GM19397 (cell line): ENCODE data around the gene FOSB.
"Not testable (repeated sequence)": the region's sequence is repeated elsewhere in the genome, so short reads cannot be mapped to it uniquely, and the experiment has no call there.

Source experiments
- ATAC-seq: cut with Tn5 transposase; IDR thresholded peaks from one replicate; pipeline ENCODE4 v1.9.1; 2021; ENCODE audit warnings: mild to moderate bottlenecking, moderate library complexity; ENCODE audit not compliant: unreplicated experiment

Gene FOSB

GRCh38 chr19:45467456-45468158, at the start of gene FOSB:
Gene FOSB (plus strand): TSS chr19:45467996. CDS start chr19:45468587, 591 bp downstream.
- peak; percentile 50 for ATAC-seq

GRCh38 chr19:45418802-45419201, 49.0 kb upstream of the FOSB start:
- no peak for ATAC-seq

DNA sequence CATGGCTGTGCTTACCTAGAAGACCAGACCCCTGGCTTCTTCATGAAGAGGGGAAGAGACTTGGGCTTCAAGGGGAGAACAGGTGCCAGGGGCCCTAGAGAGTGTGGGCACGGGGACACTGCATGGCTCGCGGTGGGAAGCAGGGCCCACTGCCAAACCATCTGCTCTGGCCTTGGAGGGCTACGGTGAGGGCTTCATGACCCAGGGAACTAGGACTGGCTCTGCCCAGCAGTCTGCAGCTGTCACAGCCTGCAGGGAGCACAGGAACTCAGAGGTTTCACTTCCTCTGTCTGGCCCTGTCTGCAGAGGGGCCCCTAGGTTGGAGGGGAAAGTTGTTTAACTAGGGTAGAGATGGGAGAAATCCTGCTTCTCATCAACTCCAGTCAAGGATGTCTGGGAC, 48.4 kb upstream of the FOSB start:
- peak; percentile 60 for ATAC-seq

DNA sequence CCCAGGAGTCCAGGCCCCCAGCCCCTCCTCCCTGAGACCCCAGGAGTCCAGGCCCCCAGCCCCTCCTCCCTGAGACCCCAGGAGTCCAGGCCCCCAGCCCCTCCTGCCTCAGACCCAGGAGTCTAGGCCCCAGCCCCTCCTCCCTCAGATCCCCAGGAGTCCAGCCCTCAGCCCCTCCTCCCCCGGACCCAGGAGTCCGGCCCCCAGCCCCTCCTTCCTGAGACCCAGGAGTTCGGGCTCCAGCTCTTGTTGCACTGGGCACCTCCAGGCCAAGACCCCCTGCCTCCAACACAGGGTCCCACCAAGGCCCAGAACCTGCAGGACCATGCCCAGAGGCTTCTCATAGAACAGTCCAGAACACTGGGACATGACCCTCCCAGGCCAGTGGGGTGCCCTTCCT, 47.9 kb upstream of the FOSB start:
- ATAC-seq = no peak

GRCh38 chr19:45420356-45420755, 47.4 kb upstream of the FOSB start:
- no peak for ATAC-seq

DNA sequence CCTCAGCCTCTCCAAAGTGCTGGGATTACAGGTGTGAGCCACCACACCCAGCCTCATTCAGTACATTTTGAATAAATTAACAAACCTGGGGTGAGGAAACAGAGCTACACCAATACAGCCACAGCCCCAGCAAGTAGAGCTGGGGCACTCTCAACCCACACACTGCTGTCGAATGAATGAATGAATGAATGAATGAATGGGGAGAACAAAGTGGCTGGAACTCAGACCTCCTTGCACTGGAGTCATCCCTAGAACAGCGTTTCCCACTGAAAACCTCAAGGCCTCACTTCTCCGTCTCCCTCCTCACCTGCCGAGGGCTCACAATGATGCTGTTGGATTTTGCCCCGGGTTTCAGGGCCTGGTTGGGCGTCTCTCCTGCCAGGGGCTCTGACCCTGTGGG, 46.9 kb upstream of the FOSB start:
- ATAC-seq = no peak

DNA sequence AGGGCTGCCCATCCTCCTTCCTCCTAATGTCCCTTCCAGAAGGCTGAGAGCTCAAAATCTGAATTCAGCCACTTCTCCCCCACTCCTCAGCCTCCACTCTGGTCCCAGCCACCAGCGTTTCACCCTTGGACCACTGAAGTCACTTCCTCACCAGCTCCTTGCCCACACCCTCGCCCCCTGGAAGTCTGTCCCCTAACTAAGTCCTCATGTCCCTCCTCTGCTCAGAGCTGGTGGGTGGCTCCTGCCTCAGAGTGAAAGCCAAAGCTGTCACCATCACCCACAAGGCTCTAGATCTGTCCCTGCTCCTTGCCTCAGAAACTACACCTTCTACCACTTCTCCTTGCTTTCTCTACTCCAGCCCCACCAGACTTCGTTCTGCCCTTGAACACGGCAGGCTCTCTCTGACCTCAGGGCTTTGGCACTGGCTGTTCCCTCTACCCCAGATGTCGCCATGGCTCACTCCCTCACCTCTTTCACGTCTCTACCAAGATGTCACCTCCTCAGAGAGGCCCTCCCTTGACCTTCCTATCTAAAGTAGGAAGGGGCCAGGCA, 45.8 kb upstream of the FOSB start:
- ATAC-seq = no peak

- ATAC-seq = no peak
Measured at GRCh38 chr19:45423033-45423588, 44.7 kb upstream of the FOSB start.

DNA sequence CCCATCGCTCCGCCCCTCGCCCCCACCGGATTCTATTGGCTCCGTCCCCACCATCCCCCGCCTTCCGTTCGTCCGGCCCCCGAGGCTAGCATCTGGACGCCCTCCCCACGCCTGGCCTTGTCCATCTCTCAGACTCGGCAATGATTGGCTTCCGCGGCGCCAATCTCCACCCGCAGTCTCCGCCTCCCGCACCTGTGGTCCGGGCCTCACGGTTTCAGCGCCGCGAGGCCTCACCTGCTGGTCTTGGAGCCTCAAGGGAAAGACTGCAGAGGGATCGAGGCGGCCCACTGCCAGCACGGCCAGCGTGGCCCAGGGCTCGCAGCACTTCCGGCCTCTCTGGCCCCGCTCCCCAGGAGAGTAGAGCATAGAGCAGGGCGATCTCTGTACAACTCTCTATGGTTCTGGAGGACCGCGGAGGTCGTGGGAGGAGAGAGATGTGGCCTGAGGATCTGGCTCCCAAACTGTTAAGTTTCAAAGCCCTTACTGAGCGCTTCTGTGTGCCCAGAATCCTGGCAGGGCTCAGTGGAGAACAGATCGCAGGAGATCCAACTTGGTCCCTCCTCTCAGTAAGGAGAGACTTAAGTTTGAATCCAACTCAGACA, 44.1 kb upstream of the FOSB start, which contains the start of gene ERCC1:
Gene ERCC1 (minus strand): TSS at position 329 of the 602 bp plus-strand sequence. CDS start 543 bp downstream, outside the sequence.
- ATAC-seq = peak; percentile 67

GRCh38 chr19:45424191-45425058, 43.4 kb upstream of the FOSB start:
- no peak for ATAC-seq

- no peak for ATAC-seq
Measured at GRCh38 chr19:45428384-45429231, 39.2 kb upstream of the FOSB start.

DNA sequence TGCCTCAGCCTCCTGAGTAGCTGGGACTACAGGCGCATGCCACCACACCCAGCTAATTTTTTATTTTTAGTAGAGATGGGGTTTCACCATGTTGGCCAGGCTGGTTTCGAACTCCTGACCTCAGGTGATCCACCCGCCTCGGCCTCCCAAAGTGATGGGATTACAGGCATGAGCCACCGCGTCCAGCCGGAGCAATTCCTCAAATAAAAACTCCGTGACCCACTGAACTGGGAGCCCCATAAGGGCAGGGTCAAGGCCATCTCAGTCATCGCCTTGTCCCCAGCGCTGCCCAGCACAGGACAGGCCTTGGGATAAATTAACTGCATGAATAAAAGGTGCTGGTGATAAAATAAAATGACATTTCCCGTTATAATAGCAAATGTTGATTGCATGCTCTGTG, 37.9 kb upstream of the FOSB start:
- not testable (repeated sequence) for ATAC-seq

GRCh38 chr19:45431008-45431407, 36.8 kb upstream of the FOSB start:
- not testable (repeated sequence) for ATAC-seq

DNA sequence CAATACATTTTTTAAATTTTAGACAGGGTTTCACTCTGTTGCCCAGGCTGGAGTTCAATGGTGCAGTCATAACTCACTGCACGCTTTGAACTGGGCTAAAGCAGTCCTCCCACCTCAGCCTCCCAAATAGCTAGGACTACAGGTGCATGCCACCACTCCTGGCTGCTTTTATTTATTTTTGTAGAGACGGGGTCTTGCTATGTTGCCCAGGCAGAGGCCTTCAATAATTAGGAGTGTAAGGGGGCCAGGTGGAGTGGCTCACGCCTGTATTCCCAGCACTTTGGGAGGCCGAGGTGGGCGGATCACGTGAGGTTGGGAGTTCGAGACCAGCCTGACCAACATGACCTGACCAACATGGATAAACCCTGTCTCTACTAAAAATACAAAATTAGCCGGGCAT, 35.3 kb upstream of the FOSB start:
- not testable (repeated sequence) for ATAC-seq

DNA sequence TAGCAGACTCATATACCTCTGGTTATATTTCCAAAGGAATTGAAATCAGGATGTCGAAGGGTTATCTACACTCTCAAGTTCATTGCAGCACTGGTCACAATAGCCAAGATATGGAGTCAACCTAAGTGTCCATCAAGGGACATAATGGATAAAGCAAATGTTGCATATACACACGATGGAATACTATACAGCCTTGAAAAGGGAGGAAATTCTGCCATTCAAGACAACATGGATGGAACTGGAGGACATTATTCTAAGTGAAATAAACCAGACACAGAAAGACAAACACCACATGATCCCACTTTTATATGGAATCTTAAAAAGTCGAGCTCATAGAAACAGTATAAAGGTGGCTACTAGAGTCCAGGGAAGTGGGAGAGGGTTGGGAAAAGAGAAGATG, 30.5 kb upstream of the FOSB start:
- no peak for ATAC-seq

DNA sequence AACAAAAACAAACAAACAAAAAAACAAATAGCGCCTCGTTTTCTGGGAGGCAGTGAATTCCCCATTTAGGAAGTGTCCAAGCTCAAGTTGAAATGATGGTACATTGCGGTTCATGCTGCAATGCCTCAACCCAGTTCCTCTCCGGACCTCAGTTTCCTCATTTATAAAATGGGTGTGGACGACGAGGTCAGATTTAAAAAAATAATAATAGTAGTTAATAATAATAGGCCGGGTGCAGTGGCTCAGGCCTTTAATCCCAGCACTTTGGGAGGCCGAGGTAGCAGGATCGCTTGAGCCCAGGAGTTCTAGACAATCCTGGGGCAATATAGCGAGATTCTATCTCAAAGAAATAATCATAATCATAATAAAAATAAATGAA, 28.6 kb upstream of the FOSB start:
- no peak for ATAC-seq

DNA sequence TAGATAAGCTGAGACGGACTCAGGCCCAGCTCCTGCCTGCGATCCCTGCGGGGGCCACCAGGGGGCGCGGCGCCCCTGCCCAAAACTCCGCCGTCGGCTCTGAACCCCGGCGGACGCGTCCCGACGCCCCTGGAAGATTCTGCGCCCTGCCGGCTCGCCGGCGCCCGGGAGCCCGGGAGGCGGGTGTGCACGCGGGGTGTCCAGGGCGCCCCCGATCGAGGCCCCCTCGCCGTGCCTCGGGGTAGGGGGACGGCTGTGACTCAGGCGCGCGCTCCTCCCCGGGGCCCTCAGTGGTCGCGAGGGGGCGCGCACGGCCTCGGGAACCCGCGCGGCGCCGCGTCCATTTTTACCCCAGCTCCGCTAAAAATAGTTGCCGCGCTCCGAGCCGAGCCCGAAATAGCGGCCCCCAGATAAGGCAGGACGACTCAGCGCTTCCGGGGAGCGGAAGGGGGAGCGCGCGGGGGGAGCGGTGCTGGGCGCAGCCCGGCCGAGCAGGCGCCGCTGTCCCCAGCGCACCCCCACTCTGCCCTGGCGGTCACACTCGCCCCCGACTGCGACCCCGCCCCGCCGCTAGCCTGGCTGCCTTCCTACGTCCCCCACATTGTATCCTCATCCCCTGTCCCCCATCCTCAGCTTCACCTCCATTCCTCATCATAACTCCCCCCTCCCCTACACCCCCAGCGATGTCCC, 28.1 kb upstream of the FOSB start:
- ATAC-seq = peak; percentile 63

GRCh38 chr19:45440259-45440638, 27.5 kb upstream of the FOSB start:
- no peak for ATAC-seq

DNA sequence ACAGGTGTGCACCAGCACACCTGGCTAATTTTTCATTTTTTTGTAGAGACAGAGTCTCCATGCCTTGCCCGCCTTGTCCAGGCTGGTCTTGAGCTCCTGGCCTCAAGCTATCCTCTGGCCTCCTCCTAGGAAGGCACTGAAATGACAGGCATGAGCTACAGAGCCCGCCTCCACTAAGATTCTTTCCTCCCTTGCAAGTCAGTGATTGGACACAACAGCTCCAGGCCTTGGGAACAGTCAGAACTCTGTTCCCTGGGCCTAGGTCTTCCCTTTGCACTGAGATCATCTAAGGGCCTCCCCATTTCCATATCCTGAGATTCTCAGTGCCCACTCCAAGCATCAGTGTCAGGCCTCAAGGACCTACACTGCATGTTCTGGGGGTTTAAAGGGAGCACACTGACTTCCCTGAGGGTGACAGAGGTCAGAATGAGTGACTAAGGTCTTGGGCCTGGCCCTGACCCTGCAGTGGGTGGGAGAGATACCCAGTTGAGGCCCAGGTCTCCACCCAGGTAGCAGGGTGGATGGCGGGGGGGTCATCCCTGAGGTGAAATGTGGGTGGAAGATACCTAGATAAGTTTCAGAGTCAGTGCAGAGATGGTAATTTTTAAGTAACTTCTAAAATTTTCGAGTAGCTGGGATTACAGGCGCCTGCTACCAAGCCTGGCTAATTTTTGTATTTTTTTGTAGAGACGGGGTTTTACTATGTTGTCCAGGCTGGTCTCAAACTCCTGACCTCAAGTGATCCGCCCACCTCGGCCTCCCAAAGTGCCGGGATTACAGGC, 26.7 kb upstream of the FOSB start:
- ATAC-seq = no peak
